Astrocyte of the spinal cord (primary cell): ENCODE measurements around the gene GJA8.
"Not testable (repeated sequence)": the region's sequence is repeated elsewhere in the genome, so short reads cannot be mapped to it uniquely, and the experiment has no call there.

Source experiments
- DNase-seq: peaks from one replicate; pipeline ENCODE4 v3.0.0; 2011; ENCODE audit warnings: low read depth, low spot score
- H3K4me3 ChIP-seq: 2 replicates; pipeline ENCODE4 v1.5.1; 2011; ENCODE audit warnings: low read depth, mild to moderate bottlenecking, low read length, moderate library complexity
- CTCF ChIP-seq: IDR thresholded peaks from 2 replicates; pipeline ENCODE4 v1.5.1; 2012; ENCODE audit warnings: low read depth, mild to moderate bottlenecking, low read length, inconsistent platforms
- in situ Hi-C: cut with HindIII; loops from 2 replicates; pipeline ENCODE4 v1.10.0; 2017; ENCODE audit warnings: low sequenced_read_pairs

The GJA8 gene

GRCh38 chr1:147902253-147902845 is at the start of gene GJA8:
Gene GJA8 (plus strand): TSS chr1:147902795. CDS start chr1:147907956, 5,161 bp downstream.
- DNase-seq: no peak
- TF ChIP-seq CTCF: no peak
- in situ Hi-C loops: no loop called here
- no peak within 1 kb of the TSS for H3K4me3 ChIP-seq

GRCh38 chr1:147853391-147853790 is 49.2 kb upstream of the GJA8 start:
- TF ChIP-seq CTCF: no peak
- H3K4me3 ChIP-seq: no peak overlapping the region
- in situ Hi-C loops: no loop called here
- DNase-seq: peak; percentile 22

- in situ Hi-C loops, H3K4me3 ChIP-seq, DNase-seq: not testable (repeated sequence)
Observed at GRCh38 chr1:147854989-147855388, 47.6 kb upstream of the GJA8 start.

GRCh38 chr1:147855996-147856395 is 46.6 kb upstream of the GJA8 start:
- H3K4me3 ChIP-seq, in situ Hi-C loops, DNase-seq: not testable (repeated sequence)

- in situ Hi-C loops, DNase-seq, H3K4me3 ChIP-seq: not testable (repeated sequence)
Observed at GRCh38 chr1:147867204-147867603, 35.4 kb upstream of the GJA8 start.

GRCh38 chr1:147878022-147878421 is 24.6 kb upstream of the GJA8 start:
- TF ChIP-seq CTCF: no peak
- no peak overlapping the region for H3K4me3 ChIP-seq
- DNase-seq: no peak
- in situ Hi-C loops: no loop called here

- H3K4me3 ChIP-seq: no peak overlapping the region
- TF ChIP-seq CTCF: no peak
- in situ Hi-C loops: no loop called here
- no peak for DNase-seq
Observed at GRCh38 chr1:147879911-147880310, 22.7 kb upstream of the GJA8 start.

GRCh38 chr1:147882535-147882934 is 20.1 kb upstream of the GJA8 start:
- H3K4me3 ChIP-seq: no peak overlapping the region
- TF ChIP-seq CTCF: no peak
- no peak for DNase-seq
- in situ Hi-C loops: no loop called here
